Brain microvascular endothelial cell (primary cell): ENCODE results near the gene DYSF.
A peak's percentile ranks its signal among the peaks of the same experiment; 100 is the strongest.

ENCODE experiments used
- DNase-seq: peaks from one replicate; pipeline ENCODE4 v3.0.0-alpha.2; 2020
- H3K27ac ChIP-seq: fragments of 250-450 bp; sonication (Bioruptor Pico); 2 replicates; pipeline ENCODE4 v1.5.1; 2020; ENCODE audit warnings: mild to moderate bottlenecking, moderate library complexity
- H3K27me3 ChIP-seq: fragments of 250-450 bp; sonication (Bioruptor Pico); replicated peaks from 2 replicates; pipeline ENCODE4 v1.5.1; 2020; ENCODE audit warnings: mild to moderate bottlenecking
- H3K36me3 ChIP-seq: fragments of 250-450 bp; sonication (Bioruptor Pico); replicated peaks from 2 replicates; pipeline ENCODE4 v1.5.1; 2020; ENCODE audit warnings: mild to moderate bottlenecking
- H3K4me3 ChIP-seq: 2 replicates; pipeline ENCODE4 v1.5.1; 2011; ENCODE audit warnings: low read depth, mild to moderate bottlenecking, control low read depth, low read length, moderate library complexity
- in situ Hi-C: cut with HindIII; loops from 2 replicates; pipeline ENCODE4 v1.10.0; 2017; ENCODE audit warnings: low sequenced_read_pairs, low pct_ligation_motif_present
- TF ChIP-seq, protein P1 (sequence below): IDR thresholded peaks from 2 replicates; pipeline ENCODE4 v1.5.1; 2011; ENCODE audit warnings: low read depth, mild to moderate bottlenecking, moderate library complexity, low read length, control low read depth, inconsistent platforms; ENCODE audit errors: missing control alignments

The DYSF gene

DNA sequence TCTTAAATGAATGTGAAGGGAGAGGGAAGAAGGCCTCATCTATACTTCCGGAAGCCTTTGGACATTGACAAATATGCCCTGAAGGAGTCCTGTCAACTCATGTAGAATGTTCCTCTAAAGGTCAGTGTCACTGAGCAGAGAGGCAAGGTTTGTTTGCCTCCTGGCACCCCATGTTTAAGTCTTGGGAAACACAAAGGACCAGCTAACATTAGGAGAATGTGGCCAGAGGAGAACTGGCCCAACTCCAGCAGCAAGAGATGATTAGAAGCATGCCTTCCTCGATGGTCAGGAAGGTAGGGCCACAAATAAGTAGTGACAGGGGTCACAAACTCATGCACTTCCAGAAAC is 5.7 kb downstream of the DYSF start:
- Histone ChIP-seq H3K36me3 (no peaks in the 10 kb centered on the region), H3K4me3 (no peak overlapping the region), H3K27ac (peak overlapping the region; percentile 29), H3K27me3 (no peaks in the 10 kb centered on the region)
- in situ Hi-C loops = no loop called here
- no peak for DNase-seq
- TF ChIP-seq, protein P1, sequence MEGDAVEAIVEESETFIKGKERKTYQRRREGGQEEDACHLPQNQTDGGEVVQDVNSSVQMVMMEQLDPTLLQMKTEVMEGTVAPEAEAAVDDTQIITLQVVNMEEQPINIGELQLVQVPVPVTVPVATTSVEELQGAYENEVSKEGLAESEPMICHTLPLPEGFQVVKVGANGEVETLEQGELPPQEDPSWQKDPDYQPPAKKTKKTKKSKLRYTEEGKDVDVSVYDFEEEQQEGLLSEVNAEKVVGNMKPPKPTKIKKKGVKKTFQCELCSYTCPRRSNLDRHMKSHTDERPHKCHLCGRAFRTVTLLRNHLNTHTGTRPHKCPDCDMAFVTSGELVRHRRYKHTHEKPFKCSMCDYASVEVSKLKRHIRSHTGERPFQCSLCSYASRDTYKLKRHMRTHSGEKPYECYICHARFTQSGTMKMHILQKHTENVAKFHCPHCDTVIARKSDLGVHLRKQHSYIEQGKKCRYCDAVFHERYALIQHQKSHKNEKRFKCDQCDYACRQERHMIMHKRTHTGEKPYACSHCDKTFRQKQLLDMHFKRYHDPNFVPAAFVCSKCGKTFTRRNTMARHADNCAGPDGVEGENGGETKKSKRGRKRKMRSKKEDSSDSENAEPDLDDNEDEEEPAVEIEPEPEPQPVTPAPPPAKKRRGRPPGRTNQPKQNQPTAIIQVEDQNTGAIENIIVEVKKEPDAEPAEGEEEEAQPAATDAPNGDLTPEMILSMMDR = no peak

DNA sequence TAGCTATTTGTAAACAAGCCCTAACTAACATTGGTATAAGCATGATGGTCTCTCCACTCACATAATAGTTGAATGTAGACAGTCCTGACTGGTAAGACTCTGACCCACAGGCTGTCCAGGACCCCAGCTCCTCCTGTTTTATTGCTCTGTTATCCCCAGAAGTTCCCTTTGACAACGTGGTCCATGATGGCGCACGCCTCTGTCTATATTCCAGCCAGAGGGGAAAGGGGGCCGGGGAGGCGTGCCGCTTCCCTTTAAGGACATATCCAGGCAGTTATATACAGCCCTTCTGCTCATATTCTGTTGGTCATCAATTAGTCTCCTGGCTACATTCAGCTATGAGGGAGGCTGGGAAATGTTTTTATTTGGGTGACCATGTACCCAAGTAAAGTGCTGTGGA is 6.7 kb downstream of the DYSF start:
- DNase-seq = no peak
- Histone ChIP-seq H3K36me3 (no peaks in the 10 kb centered on the region), H3K27me3 (no peaks in the 10 kb centered on the region), H3K27ac (no peak overlapping the region), H3K4me3 (no peak overlapping the region)
- TF ChIP-seq, protein P1 = no peak
- in situ Hi-C loops = no loop called here

DNA sequence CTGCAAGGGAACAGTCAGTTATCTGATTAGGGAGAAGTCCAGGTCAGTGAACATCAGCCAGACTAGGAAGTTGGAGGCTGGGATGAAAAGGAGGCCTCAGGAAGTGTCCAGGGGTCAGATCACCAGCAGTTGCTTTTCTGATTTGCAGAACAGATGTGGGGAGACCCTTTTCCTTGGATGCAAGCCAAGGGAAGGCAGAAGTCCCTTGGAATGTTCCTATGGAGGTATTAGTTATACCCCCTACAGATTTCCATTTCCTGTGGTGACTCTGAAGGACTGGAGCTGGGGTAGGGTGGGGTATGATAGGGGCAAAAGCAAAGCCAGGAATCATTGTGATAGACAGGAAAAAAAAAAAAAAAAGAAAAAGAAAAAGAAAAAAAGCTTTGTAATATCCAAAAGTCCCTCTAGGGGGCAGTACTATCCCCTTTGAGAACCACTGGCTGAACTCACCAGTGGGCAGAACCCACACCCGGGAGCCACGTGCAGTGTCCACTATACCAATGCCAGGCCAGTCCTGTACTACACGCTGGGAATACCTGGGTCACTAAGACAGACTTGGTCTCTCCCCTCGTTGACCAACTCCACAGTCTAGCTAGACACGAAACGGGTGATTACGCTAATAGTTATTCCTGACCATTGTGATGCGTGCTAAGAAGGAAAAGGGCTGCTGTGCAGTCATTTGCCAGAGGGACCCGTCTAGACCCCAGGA is 7.4 kb downstream of the DYSF start:
- Histone ChIP-seq H3K36me3 (no peaks in the 10 kb centered on the region), H3K27me3 (no peaks in the 10 kb centered on the region), H3K27ac (no peak overlapping the region), H3K4me3 (no peak overlapping the region)
- TF ChIP-seq, protein P1 = peak; percentile 75
- in situ Hi-C loops = no loop called here
- DNase-seq = no peak

DNA sequence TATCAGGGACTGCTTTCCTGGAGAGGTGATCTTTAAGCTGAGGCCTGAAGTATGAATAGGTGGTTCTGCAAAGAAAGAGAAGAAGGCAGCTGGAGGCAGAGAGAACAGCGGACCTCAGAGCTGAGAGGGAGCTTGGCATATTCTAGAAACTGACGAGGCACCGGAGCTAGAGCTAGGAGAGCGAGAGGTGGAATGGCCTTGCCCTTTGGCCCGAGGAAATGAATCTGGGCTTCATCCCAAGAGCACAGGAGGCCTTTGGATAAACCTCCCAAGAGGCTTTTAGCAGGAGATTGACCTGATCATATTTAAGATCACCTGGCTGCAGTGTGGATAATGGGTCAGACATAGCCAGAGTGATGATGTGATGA is 7.9 kb downstream of the DYSF start:
- no peak for DNase-seq
- Histone ChIP-seq H3K4me3 (no peak overlapping the region), H3K27me3 (no peaks in the 10 kb centered on the region), H3K27ac (no peak overlapping the region), H3K36me3 (no peaks in the 10 kb centered on the region)
- in situ Hi-C loops = no loop called here
- TF ChIP-seq, protein P1 = no peak

DNA sequence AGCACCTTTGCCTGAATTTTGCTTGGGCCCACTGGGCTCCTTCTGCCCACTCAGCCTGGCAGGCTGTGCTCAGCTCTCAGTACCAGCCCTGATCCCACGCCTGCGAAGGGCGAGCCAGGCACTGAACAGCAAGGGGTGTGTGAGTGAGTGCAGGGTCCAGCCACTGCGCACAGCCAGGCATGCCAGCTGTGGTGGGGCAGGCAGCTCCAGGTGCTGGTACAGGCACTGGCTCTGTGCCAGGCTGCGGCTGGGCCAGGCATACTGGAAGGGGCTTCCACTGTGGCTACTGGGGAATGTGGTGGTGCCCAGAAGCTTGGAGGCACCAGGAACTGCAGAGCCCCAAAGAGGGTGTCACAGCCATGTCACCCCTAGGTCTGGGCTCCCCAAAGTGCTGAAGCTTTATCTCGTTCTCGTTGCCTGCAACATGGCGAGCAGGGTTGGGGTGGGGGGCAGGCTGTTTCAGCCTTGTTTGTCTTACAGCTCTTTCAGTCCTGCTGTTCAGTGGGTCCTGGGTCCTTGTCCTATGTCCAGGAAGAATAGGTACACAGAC is 8.8 kb downstream of the DYSF start:
- Histone ChIP-seq H3K4me3 (no peak overlapping the region), H3K27me3 (no peaks in the 10 kb centered on the region), H3K27ac (no peak overlapping the region), H3K36me3 (no peaks in the 10 kb centered on the region)
- in situ Hi-C loops = no loop called here
- TF ChIP-seq, protein P1 = no peak
- no peak for DNase-seq
